DND-41 (cell line): ENCODE measurements around the gene SIRPD.
"Not testable (repeated sequence)": the region's sequence is repeated elsewhere in the genome, so short reads cannot be mapped to it uniquely, and the experiment has no call there.

Source experiments
- CTCF ChIP-seq: IDR thresholded peaks from 2 replicates; pipeline ENCODE4 v1.5.1; 2012; ENCODE audit warnings: borderline replicate concordance, low read length, moderate library complexity, mild to moderate bottlenecking; ENCODE audit not compliant: poor library complexity, severe bottlenecking; ENCODE audit errors: extremely low read depth
- EZH2 ChIP-seq: IDR thresholded peaks from 3 replicates; pipeline ENCODE4 v1.6.1; 2012; ENCODE audit warnings: borderline replicate concordance, low read depth, mild to moderate bottlenecking, moderate library complexity, low read length, inconsistent platforms; ENCODE audit not compliant: severe bottlenecking

- not testable (repeated sequence) for TF ChIP-seq EZH2, CTCF
Measured at GRCh38 chr20:1577313-1577712, 19.8 kb upstream of the SIRPD start.
